GM12891 (cell line): ENCODE measurements around the gene OLFML2A.

Experiments used
- DNase-seq: peaks from one replicate; pipeline ENCODE4 v3.0.0; 2011; ENCODE audit warnings: low spot score; ENCODE audit not compliant: insufficient read length
- FAIRE-seq: peaks from 2 replicates; lab custom pipeline; 2011; peaks lifted over from hg19 to GRCh38; lab: Jason Lieb, UNC
- PAX5 ChIP-seq: IDR thresholded peaks from 2 replicates; pipeline ENCODE4 v1.6.1; 2011; ENCODE audit warnings: low read length, moderate library complexity, mild to moderate bottlenecking; ENCODE audit not compliant: insufficient read depth, severe bottlenecking
- POLR2A ChIP-seq: IDR thresholded peaks from 2 replicates; pipeline ENCODE4 v1.6.1; 2011; ENCODE audit warnings: low read depth, low read length, control low read depth
- POLR2AphosphoS5 ChIP-seq: IDR thresholded peaks from 2 replicates; pipeline ENCODE4 v1.6.1; 2011; ENCODE audit warnings: low read depth, low read length, control low read depth
- POU2F2 ChIP-seq: IDR thresholded peaks from 2 replicates; pipeline ENCODE4 v1.6.1; 2011; ENCODE audit warnings: low read depth, mild to moderate bottlenecking, control low read depth, low read length, moderate library complexity
- SPI1 ChIP-seq: IDR thresholded peaks from 2 replicates; pipeline ENCODE4 v1.6.1; 2011; ENCODE audit warnings: low read depth, low read length, control low read depth
- TAF1 ChIP-seq: IDR thresholded peaks from 2 replicates; pipeline ENCODE4 v1.6.1; 2011; ENCODE audit warnings: low read depth, low read length, control low read depth

Gene OLFML2A

GRCh38 chr9:124774129-124774978 is 2.6 kb upstream of the OLFML2A start:
- TF ChIP-seq POU2F2 (no peak), POLR2AphosphoS5 (no peak), PAX5 (no peak), SPI1 (no peak), TAF1 (no peak), POLR2A (no peak)
- FAIRE-seq (peak; percentile 85), DNase-seq (peak; percentile 70)

GRCh38 chr9:124776618-124776953 is 347 bp upstream of the OLFML2A start:
- DNase-seq (no peak), FAIRE-seq (no peak)
- TF ChIP-seq SPI1 (no peak), PAX5 (no peak)

- no peak for DNase-seq
- no peak for FAIRE-seq
Observed at GRCh38 chr9:124778575-124779367, 1.8 kb downstream of the OLFML2A start.

GRCh38 chr9:124779368-124780059 is 2.6 kb downstream of the OLFML2A start:
- DNase-seq = no peak
- no peak for TF ChIP-seq SPI1
- no peak for TF ChIP-seq POU2F2
- TF ChIP-seq TAF1 = no peak
- no peak for TF ChIP-seq POLR2A
- TF ChIP-seq PAX5 = no peak
- TF ChIP-seq POLR2AphosphoS5 = no peak
- no peak for FAIRE-seq

More at GRCh38 chr9:124778575-124779367, 1.8 kb downstream of the OLFML2A start:
- TF ChIP-seq POU2F2 = no peak
- TF ChIP-seq PAX5 = no peak
- no peak for TF ChIP-seq POLR2A
- TF ChIP-seq TAF1 = no peak

- TF ChIP-seq POLR2A (no peak), SPI1 (no peak), POLR2AphosphoS5 (no peak), TAF1 (no peak), POU2F2 (no peak)
- DNase-seq (no peak), FAIRE-seq (no peak)
Observed at GRCh38 chr9:124780060-124780756, 3.3 kb downstream of the OLFML2A start.

- FAIRE-seq (no peak), DNase-seq (no peak)
- TF ChIP-seq POLR2A = no peak
- TF ChIP-seq POLR2AphosphoS5 = no peak
- no peak for TF ChIP-seq PAX5
- no peak for TF ChIP-seq SPI1
- TF ChIP-seq POU2F2 = no peak
- TF ChIP-seq TAF1 = no peak
Observed at GRCh38 chr9:124780757-124781151, 3.8 kb downstream of the OLFML2A start.

- FAIRE-seq (no peak), DNase-seq (no peak)
- no peak for TF ChIP-seq PAX5
- TF ChIP-seq TAF1 = no peak
- no peak for TF ChIP-seq SPI1
- no peak for TF ChIP-seq POLR2A
- TF ChIP-seq POU2F2 = no peak
- TF ChIP-seq POLR2AphosphoS5 = no peak
Observed at GRCh38 chr9:124781967-124782660, 5.2 kb downstream of the OLFML2A start.
